ENCODE results near the gene STAMBPL1. TPM values are rescaled to one million over a fixed set of nuclear protein-coding genes. Genes with fewer than 3 reads are reported as not detected.

Gene STAMBPL1
- total RNA-seq, 1 donor from 2014 or later, result 6.8 TPM

DNA sequence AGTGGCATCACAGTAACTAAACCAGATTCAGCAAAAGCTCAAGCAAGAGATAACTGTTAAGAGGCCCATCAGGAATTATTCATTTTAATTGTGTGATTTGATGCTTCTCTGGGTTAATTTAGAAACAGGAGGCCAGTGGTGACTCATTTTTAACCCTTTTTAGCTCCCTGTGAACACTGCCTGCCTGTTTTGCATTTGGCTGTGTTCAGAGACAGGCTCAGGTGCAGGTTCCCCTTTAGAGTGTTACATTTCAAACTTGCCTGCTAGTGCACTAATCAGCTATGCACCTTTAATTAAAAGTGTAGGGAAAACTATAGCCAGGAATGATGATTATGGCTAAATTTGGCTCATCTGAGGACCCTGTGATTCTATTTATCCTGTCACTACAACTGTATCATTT, 6.5 kb downstream of the STAMBPL1 start:
- Histone ChIP-seq H3K36me3 (no peaks in the 10 kb centered on the region), H3K4me3 (no peak overlapping the region), H3K4me1 (peaks cover 14% of the 10 kb centered on the region), H3K9me3 (no peaks in the 10 kb centered on the region), H3K27ac (no peak overlapping the region), H3K27me3 (no peaks in the 10 kb centered on the region)
- intact Hi-C loops (cut with DNase I), result no loop called here
- DNase-seq (no peak), ATAC-seq (no peak)
- TF ChIP-seq, protein P1, sequence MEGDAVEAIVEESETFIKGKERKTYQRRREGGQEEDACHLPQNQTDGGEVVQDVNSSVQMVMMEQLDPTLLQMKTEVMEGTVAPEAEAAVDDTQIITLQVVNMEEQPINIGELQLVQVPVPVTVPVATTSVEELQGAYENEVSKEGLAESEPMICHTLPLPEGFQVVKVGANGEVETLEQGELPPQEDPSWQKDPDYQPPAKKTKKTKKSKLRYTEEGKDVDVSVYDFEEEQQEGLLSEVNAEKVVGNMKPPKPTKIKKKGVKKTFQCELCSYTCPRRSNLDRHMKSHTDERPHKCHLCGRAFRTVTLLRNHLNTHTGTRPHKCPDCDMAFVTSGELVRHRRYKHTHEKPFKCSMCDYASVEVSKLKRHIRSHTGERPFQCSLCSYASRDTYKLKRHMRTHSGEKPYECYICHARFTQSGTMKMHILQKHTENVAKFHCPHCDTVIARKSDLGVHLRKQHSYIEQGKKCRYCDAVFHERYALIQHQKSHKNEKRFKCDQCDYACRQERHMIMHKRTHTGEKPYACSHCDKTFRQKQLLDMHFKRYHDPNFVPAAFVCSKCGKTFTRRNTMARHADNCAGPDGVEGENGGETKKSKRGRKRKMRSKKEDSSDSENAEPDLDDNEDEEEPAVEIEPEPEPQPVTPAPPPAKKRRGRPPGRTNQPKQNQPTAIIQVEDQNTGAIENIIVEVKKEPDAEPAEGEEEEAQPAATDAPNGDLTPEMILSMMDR (IDR thresholded peaks at IDR 0.05), result no peak

DNA sequence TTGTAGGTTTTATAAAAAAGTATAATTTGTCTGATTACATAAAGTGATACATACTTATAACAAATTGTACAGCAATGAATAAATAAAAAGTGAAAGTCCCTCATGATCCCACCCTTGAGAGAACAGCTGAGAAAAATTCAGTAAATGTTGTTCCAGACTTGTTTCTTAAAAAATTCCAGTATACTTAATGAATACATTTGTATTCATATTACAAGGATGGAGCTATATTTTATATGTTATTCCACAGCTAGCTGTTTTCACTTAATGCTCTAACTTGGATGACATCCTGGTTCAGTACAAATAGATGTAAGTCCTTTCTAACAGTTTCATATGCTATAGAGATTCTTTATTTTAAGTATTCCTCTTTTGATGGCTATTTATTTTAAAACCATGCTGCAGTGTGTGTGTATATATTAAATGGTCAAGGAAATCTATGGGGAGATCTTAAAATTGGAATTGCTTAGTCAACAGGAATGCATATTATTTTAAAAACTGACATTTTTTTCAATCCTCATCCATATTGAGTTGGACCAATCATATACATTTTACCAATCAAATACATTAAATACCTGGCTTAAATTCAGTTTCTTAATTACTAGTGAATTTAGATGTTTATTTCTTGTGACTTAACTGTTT, 8.9 kb downstream of the STAMBPL1 start:
- Histone ChIP-seq H3K36me3 (no peaks in the 10 kb centered on the region), H3K4me3 (no peak overlapping the region), H3K27me3 (no peaks in the 10 kb centered on the region), H3K4me1 (peaks cover 5% of the 10 kb centered on the region), H3K9me3 (no peaks in the 10 kb centered on the region), H3K27ac (no peak overlapping the region)
- ATAC-seq (no peak), DNase-seq (no peak)
- intact Hi-C loops (cut with DNase I), result no loop called here
- TF ChIP-seq, protein P1 (IDR thresholded peaks at IDR 0.05), result no peak

DNA sequence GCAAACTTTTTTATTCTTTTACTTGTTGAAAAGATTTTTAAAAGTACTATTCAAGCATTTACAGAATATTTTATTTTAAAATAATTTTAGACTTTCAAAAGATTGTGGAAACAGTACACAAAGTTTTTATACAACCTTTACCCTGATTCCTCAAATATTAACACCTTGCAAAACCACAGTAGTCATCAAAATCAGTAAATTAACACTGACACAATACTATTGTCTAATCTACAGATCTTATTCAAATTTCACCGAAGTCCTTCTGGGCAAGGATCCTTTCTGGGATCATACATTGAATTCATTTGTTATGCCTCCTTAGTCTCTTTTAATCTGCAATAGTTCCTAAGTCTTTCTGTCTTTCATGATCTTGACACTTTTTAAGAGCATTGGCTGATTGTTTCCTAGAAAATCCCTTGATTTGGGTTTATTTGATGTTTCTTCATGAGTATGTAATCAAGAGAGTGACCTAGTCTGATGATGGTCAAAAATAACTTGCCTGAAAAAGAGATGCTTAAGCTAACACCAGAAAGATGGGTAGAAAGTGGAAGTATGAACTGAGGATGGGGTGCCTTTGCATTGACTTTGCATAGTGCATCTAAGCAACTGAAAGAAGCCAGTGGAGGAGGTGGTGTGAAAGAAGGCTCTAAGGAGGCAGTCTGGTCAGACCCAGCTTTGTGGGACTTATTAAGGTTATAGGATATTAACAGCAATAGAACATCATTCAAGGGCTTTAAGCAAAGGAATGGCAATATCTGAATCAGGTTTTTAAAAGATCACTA, 9.7 kb downstream of the STAMBPL1 start:
- peaks cover 5% of the 10 kb centered on the region for H3K4me1 ChIP-seq
- TF ChIP-seq, protein P1 (IDR thresholded peaks at IDR 0.05), result no peak
- H3K36me3 ChIP-seq, result no peaks in the 10 kb centered on the region
- no peaks in the 10 kb centered on the region for H3K27me3 ChIP-seq
- no peak overlapping the region for H3K4me3 ChIP-seq
- no peak overlapping the region for H3K27ac ChIP-seq
- H3K9me3 ChIP-seq, result no peaks in the 10 kb centered on the region
- ATAC-seq, result no peak
- intact Hi-C loops (cut with DNase I), result no loop called here
- no peak for DNase-seq

DNA sequence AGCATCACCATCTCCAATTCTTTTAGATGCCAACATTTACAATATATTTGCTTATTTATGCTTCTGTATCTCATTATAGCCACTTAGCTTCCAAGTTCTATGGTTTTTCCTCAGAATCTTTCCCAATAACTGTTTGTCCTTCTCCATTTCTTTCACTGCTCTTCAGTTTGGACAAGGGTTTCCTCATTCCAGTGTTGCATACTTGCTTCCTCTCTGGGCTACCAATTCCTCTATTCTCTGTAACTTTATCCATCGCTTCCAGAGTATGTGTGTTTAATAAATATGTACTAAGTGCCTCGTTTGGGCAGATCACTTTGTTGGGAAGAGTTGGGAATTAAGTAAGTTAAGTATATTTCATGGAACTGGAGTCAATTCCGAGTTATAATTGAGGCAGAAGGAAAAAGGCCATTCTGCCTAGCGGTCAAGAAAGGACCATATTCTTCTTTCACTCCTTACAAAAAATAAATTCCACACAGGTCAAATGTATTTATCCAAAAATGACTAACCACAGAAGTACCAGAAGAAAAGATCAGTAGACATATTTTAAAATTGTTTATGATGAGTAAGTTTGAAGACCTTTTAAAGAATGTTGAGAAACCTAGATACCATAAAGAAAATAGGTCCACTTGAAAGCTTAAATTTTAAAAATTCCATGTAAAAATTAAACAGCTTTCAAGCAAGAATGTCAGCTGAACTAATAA, 10.8 kb downstream of the STAMBPL1 start:
- TF ChIP-seq, protein P1 (IDR thresholded peaks at IDR 0.05), result no peak
- intact Hi-C loops (cut with DNase I), result no loop called here
- Histone ChIP-seq H3K4me3 (no peak overlapping the region), H3K36me3 (no peaks in the 10 kb centered on the region), H3K27me3 (no peaks in the 10 kb centered on the region), H3K9me3 (no peaks in the 10 kb centered on the region), H3K27ac (no peak overlapping the region), H3K4me1 (peaks cover 5% of the 10 kb centered on the region)
- DNase-seq (no peak), ATAC-seq (peak; percentile 29)

DNA sequence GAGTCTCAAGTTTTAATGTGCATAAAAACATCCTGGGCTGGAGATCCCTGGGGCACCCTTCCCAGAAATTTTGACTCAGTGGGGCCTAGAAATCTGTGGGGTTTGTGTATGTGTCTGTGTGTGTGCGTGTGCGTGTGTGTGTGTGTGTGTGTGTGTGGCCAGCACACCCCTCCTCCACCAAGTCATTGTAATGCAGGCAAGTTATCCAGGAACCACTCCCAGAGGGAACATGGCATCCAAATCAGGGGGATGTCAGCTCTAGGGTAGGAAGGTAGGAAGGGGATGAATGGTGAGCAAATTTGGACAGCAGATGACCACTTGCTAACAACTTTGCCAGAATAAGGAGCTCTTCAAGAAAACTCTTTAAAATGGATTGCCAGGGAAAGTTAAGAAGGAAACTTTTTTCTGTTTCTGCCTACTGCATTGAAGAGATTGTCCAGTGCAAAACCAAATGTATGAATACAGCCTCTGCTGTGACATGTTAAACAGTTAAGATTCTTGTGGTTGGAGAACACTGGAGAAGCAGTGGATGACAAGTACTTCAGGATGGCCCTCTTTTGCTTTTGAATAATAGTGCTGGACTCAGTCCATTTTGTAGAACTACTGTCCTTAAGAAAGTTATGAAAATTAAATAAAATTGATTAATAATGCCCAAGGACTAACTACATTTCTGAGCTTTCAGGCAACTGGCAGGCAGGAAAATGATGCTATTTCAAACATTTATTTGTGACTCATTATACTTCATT, 12.3 kb downstream of the STAMBPL1 start:
- TF ChIP-seq, protein P1 (IDR thresholded peaks at IDR 0.05), result no peak
- no peak overlapping the region for H3K27ac ChIP-seq

More for the DNA sequence above, 12.3 kb downstream of the STAMBPL1 start:
- H3K4me3 ChIP-seq, result no peak overlapping the region
- H3K4me1 ChIP-seq, result peaks cover 5% of the 10 kb centered on the region
- no peaks in the 10 kb centered on the region for H3K9me3 ChIP-seq
- no peak for DNase-seq
- no peaks in the 10 kb centered on the region for H3K36me3 ChIP-seq
- ATAC-seq, result no peak
- no peaks in the 10 kb centered on the region for H3K27me3 ChIP-seq
- intact Hi-C loops (cut with DNase I), result no loop called here

All from upper lobe of right lung (tissue), 1 donor.